ENCODE measurements around the gene CRMP1.
"Not testable (repeated sequence)": the region's sequence is repeated elsewhere in the genome, so short reads cannot be mapped to it uniquely, and the experiment has no call there.

Gene CRMP1

GRCh38 chr4:5887361-5888221 lies 5.3 kb downstream of the CRMP1 start:
- no peak for DNase-seq

GRCh38 chr4:5887011-5887360 lies 5.9 kb downstream of the CRMP1 start:
- no peak for DNase-seq

- no peak for DNase-seq
These were observed 7.2 kb downstream of the CRMP1 start for GRCh38 chr4:5885733-5886132.

DNA sequence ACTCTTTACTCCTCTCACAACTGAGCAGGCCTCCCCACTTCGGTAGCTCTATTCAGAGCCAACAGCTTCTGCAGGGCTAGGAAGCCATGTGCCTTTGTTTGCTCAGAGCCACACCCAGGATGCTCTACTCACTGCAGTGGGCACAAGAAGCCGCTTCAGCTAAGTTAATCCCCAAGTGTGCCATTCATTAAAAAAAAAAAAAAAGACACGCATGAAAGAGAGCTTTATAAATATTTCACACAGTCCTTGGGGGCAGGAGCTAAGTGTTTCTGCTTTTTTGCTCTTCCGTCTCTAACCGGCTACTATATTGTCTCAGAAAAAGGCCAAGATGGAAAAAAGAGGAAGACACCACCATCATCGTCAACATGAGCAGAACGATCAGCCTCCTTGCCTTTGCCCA lies 8.1 kb downstream of the CRMP1 start:
- no peak for DNase-seq

DNA sequence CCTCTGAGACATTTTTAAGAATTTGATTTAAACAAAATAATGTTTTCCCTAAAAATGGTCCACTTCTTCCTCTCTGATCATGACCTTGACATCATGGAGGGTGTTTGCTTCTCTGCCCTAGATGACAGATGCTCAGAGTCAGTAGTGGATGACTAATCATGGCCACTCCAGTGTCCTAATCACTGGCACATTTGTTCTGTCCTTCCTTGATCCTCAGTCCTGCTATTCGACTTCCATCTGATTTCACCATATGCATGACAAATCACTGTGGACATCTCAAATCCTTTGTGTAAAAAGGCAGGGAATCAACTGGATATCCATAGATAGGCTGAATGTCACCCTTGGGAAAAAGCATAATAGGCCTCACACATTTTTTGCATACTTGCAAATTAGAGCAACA lies 9.0 kb downstream of the CRMP1 start:
- no peak for DNase-seq

- no peak for DNase-seq
These were observed 9.9 kb downstream of the CRMP1 start for GRCh38 chr4:5882947-5883346.

DNA sequence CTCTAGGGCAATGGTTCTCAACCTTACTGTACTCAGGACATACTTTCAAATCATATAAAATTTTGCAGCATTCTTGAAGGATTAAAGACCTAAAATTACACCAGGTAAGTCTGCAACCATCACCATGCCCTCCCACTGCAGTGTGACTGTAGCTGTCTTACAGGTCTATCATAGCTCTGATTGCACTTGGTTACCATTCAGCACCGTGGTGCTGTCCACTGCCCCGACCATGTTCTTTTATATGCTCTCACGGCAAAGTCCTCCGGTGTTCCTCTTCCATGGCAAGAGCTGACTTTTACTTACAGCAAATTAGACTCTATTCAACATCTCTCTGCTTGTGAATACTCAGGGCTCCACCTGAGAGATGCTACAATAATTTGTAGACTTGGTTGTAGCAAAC lies 11.5 kb downstream of the CRMP1 start:
- DNase-seq = no peak

- no peak for DNase-seq
These were observed 14.5 kb downstream of the CRMP1 start for GRCh38 chr4:5878359-5878758.

DNA sequence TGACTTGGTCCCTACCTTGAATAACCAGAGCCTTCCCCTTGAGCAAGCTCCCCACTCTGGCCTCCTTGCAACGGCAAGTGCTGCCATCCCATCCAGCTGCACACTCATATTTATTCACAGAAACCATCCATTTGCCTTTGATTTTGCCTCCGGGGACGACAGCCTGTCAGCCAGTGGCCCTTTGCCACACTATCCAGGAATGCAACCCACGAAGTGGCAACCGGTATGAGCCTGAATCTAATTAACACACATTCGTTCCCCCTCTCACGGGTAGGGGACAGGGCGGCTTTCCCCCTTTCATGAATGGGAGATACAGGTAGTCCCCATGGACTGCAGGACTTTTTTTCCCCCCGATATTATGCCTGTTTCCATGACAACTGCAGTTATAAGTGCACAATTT lies 15.5 kb downstream of the CRMP1 start:
- no peak for DNase-seq

DNA sequence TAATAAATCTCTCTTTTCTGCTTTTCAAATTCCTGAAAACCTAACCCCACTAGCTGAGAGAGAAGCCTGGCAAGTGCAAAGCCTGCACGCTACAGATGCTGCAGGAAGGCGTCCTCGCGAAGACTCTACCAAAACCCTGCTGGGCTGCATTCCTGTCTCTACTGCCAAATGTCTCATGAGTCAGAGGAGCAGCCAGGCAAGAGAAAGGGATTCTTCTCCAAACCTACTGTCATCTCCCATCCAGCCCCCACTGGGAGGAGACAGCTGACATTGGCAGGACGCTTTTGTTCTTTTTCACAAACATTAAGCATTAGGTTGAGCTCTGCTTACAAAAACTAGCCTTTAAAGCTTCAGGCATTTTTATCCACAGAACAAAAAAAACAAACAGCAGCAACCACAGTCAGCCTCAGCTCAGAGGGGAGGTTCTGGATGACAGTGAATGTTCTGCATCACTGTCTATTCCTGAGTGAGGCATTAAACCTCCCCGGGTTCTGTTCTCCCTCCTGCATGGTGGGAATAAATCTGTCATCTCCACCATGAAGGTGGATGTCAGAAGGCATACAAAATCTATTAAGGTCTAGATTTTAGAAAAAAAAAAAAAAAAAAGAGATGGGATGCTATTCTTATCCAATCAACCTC lies 18.0 kb downstream of the CRMP1 start:
- DNase-seq = peak; percentile 54 to 78

DNA sequence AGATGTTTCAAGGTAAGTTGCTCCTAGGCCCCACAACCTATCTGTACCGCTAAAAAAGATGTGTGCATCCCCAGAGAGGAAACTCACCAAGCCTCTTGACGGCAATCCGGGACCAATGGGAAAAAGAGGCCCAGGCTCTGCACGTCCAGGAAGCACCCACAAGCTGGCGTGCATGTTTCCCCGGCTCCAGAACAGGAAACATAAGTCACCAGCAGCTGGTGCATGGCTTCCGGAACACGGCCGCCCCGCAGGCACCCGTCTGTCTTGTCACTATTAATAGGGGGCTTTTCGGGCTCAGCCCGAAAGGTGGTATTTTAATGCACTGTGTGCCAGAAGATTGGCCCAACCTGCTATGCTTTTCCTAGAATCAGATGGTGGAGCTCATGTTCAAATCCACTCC lies 22.2 kb downstream of the CRMP1 start:
- DNase-seq = no peak

DNA sequence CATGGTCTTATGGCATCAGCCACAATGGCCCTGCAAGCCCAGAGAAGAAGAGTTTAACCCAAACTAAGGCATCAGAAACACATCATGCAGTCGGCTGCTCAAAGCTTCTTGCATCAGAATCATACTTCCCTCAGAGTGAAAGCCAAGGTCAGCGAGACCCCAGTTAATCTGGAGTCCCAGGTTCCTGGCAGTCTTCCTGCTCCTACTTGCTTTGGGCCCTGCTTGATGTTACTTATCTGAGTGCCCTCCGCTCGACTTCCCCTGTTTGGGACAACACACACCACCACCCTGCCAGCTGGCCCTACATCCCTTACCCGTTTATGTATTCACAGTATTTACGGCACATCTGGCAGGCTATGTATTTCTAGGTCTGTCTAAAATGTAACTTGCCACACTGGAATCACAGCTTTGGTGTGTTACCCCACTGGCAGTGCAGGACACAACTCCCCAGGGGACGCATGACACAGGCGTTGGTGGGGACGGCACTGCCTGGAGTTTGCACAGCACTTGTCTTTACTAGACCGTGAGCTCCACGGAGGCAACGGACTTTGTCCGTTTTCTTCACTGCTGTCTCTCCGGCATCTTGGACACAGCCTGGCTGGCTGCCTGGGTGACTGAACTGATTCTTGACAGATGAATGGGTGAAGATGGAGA lies 22.8 kb downstream of the CRMP1 start:
- DNase-seq = peak in 1 of 2 experiments; percentile 25

GRCh38 chr4:5867866-5868265 lies 25.0 kb downstream of the CRMP1 start:
- no peak for DNase-seq

DNA sequence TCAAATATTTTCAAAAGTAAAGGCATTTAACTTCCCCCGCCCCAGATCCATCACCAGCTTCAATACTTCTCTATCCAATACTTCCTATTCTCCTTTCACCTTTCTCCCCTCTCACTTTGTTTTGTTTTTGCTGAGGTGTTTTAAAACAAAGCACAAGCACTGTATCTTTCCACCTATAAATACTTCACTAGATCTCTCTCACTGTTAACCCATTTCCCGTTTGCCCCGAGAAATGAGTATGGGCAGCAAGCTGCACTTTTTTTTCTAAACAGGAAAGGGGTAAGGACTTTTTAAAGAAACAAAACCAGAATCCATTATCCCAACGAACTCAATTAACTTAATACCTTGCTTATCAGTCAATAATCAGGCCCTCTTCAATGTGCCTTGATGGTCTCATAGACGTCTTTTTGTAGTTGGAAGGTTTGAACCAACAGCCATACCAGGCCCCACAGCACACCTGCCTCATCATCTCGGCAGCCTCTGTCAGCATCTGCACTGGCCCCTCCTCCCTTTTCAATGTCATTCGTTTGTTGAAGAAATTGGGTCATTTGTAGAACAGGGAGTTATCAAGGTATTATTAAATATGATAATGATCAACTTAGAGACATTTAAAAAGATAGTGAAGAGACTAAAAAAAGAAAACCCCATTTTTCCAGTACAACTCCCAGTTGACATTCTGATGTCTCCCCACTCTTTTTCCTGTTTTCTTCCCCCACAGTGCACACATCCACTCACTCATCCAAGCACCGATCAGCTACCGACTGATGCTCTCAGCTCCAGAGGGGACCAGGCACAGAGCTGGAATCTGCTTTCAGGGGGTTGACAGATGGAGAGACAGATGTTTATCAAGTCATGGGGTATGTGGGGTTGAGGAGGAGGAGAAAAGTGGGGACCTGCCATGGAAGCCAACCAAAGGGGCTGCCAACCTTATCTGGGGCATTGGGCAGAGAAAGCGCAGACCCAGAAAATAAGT lies 25.8 kb downstream of the CRMP1 start:
- no peak for DNase-seq

DNA sequence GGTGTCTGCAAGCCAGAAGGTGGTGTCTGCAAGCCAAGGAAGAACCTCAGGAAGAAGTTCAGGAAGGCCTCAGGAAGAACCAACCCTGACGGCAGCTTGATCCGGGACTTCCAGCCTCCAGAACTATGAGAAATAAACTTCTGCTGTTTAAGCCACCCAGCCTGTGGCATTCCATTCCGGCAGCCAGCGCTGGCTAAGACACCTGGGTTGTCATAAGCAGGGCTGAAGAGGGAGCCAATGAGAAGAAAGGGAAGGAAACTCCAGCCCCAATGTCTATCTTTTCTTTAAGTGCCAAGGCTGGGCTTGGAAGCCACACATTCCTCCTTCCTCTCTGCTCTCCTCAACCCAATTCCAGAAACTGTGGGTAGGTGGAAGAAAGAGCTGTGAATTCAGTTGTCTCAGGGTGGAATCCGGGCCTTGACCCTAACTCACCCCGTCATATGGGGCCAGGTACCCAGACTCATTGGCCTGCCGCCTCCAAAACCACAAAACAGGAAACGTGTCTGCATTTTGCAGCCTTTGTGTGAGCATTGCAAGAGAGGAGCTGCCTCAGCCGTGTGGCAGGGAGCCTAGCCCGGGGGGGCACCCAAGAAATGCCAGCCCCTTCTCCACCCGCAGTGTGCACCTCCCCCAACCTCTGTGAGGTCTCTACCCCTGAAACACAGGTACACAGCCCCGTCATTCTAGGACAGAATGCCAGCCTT lies 26.8 kb downstream of the CRMP1 start:
- DNase-seq = no peak

GRCh38 chr4:5863461-5864113 lies 29.3 kb downstream of the CRMP1 start:
- DNase-seq = peak in 1 of 2 experiments; percentile 10

GRCh38 chr4:5858020-5858769 lies 34.7 kb downstream of the CRMP1 start:
- no peak for DNase-seq

DNA sequence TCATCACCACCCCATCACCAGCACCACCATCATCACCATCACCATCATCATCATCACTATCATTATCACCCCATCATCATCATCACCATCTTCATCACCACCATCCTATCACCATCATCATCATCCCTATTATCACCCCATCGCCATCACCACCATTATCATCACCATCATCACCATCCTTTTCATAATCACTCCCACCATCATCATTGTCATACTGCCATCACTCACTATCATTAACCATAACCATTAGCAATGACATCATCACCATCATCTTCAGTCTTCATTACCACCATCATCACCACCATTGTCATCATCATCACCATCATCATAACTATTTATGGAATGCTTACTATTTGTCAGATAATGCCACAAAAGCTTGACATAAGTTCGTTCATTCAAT lies 35.7 kb downstream of the CRMP1 start:
- DNase-seq = no peak

DNA sequence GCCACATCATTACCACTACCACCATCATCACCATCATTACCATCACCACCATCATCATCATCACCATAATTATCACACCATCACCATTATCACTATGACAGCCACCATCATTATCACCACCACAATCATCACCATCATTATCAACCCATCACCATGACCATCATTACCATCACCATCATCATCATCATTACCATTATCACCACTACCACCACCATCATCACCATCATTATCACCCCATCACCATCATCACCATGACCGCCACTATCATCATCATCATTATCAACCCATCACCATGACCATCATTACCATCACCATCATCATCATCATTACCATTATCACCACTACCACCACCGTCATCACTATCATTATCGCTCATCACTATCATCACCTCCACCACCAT lies 36.5 kb downstream of the CRMP1 start:
- DNase-seq = not testable (repeated sequence)

GRCh38 chr4:5854929-5855328 lies 38.0 kb downstream of the CRMP1 start:
- no peak for DNase-seq

Measured in NCI-H446 (cell line).